HG02973 (cell line): ENCODE measurements around the gene PHLPP2.

ENCODE experiments used
- ATAC-seq: cut with Tn5 transposase; IDR thresholded peaks from one replicate; pipeline ENCODE4 v1.9.1; 2021; ENCODE audit warnings: moderate library complexity; ENCODE audit not compliant: unreplicated experiment

PHLPP2 gene

GRCh38 chr16:71670537-71670936 lies 54.0 kb downstream of the PHLPP2 start:
- ATAC-seq = no peak

GRCh38 chr16:71669926-71670536 lies 54.5 kb downstream of the PHLPP2 start:
- ATAC-seq = no peak

- no peak for ATAC-seq
Observed at GRCh38 chr16:71666928-71667707, 57.4 kb downstream of the PHLPP2 start.

- no peak for ATAC-seq
Observed at GRCh38 chr16:71666264-71666663, 58.2 kb downstream of the PHLPP2 start.

DNA sequence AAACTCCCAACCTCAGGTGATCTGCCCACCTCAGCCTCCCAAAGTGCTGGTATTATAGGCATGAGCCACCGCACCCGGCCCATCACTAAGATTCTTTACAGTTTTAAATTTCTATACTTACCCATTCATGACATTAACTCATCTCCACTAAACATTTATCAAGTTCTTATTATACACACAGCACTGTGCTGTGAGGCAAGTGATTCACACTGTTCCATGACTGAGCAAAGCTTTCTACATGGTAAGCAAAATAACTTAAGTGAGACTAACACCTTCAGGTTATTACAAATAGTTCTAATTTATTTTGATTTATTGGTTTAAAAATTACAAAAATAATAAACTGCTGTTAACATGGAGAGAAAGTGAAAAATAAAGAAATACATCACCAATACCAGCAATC lies 65.0 kb downstream of the PHLPP2 start:
- ATAC-seq = no peak

GRCh38 chr16:71658771-71659170 lies 65.7 kb downstream of the PHLPP2 start:
- no peak for ATAC-seq

GRCh38 chr16:71649704-71650103 lies 74.8 kb downstream of the PHLPP2 start:
- ATAC-seq = no peak

DNA sequence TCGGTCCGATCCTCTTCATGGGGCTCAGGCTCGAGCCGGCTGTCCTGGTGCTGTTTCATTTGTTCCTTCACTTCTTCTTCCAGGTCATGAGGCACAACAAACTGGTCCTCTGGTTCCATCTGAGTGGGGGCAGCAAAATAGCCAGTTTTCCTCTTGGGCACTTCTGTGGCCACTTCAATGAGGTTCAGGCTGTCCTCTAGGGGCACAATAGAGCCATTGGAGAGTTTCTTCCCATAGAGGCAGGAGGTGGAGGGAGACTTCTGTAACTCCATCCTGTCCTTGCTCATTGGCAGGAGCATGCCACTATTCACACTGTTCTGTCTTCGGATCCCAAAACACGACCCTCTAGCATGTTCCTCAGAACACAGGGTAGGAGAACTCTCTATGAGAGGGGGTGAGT lies 75.6 kb downstream of the PHLPP2 start:
- ATAC-seq = no peak

DNA sequence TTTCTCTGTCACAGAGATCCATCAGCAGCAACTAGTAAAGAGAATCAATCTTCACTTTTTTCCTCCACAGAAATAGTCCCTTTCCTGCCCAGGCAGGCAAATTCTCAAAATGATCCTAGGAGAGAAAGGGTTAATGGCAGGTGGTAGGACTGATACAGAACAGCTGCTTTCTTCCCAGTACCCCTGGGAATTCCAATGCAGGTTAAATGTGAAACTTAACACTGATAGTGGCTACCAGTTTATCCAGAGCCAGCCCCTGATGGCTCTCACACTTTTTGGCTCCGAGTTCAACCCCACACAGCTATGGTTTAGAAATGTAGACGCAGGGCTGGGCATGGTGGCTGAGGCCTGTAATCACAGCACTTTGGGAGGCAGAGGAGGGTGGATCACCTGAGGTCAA lies 76.3 kb downstream of the PHLPP2 start:
- ATAC-seq = no peak

- ATAC-seq = no peak
Observed at GRCh38 chr16:71647391-71647790, 77.1 kb downstream of the PHLPP2 start.

GRCh38 chr16:71645450-71645849 lies 79.1 kb downstream of the PHLPP2 start:
- ATAC-seq = no peak

GRCh38 chr16:71637398-71637797 lies 87.1 kb downstream of the PHLPP2 start:
- no peak for ATAC-seq

GRCh38 chr16:71635632-71636031 lies 88.9 kb downstream of the PHLPP2 start:
- no peak for ATAC-seq

- no peak for ATAC-seq
Observed at GRCh38 chr16:71631776-71632175, 92.7 kb downstream of the PHLPP2 start.

DNA sequence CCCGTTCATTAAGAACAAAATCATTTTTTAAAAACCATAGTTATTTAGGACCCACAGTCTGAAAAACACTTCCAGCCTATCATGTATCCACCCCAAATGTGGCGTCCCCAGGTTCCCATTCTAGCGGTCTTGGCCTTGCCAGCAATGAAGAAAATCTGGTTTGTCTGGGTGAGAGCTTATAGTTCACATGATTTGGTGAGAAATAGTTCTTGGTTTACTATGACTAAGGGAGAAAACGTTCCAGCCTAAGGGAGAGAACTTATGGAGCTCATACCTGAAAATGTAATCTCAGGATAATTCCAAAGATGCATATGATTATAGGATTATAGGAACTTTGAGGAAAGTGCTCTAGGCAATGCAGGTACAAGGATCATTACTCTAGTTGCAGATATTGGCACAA lies 93.7 kb downstream of the PHLPP2 start:
- no peak for ATAC-seq

- no peak for ATAC-seq
Observed at GRCh38 chr16:71629278-71630016, 95.1 kb downstream of the PHLPP2 start.

GRCh38 chr16:71628810-71629209 lies 95.7 kb downstream of the PHLPP2 start:
- no peak for ATAC-seq

- ATAC-seq = no peak
Observed at GRCh38 chr16:71627731-71628181, 96.7 kb downstream of the PHLPP2 start.

GRCh38 chr16:71626858-71627213 lies 97.7 kb downstream of the PHLPP2 start:
- ATAC-seq = no peak

- no peak for ATAC-seq
Observed at GRCh38 chr16:71626018-71626857, 98.3 kb downstream of the PHLPP2 start, which contains the start of gene MARVELD3. MARVELD3 (plus strand) TSS chr16:71626184; CDS start chr16:71626230, 46 bp downstream.
